Astrocyte of the spinal cord (primary cell): Measurements from ENCODE around the gene TEX44.

ENCODE experiments used
- DNase-seq: peaks from one replicate; pipeline ENCODE4 v3.0.0; 2011; ENCODE audit warnings: low read depth, low spot score
- H3K4me3 ChIP-seq: 2 replicates; pipeline ENCODE4 v1.5.1; 2011; ENCODE audit warnings: low read depth, mild to moderate bottlenecking, low read length, moderate library complexity
- CTCF ChIP-seq: IDR thresholded peaks from 2 replicates; pipeline ENCODE4 v1.5.1; 2012; ENCODE audit warnings: low read depth, mild to moderate bottlenecking, low read length, inconsistent platforms
- in situ Hi-C: cut with HindIII; loops from 2 replicates; pipeline ENCODE4 v1.10.0; 2017; ENCODE audit warnings: low sequenced_read_pairs

TEX44 gene

DNA sequence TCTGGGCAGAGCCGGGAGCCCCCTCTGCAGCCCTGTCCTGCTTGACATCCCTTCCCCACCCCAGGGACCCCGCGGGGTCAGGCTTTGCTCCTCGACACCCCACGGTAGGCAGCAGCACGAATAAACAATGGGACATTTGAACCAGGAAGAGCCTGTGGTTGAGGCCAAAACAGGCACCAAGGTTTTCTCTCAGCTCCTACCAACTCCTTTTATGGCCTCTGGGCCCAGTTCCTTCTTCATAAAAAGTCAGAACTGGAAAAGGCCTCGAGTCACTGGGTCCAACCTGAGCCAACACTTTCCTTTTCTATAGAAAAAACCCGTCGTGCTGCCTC lies 20.6 kb downstream of the TEX44 start:
- no peak overlapping the region for H3K4me3 ChIP-seq
- no peak for TF ChIP-seq CTCF

DNA sequence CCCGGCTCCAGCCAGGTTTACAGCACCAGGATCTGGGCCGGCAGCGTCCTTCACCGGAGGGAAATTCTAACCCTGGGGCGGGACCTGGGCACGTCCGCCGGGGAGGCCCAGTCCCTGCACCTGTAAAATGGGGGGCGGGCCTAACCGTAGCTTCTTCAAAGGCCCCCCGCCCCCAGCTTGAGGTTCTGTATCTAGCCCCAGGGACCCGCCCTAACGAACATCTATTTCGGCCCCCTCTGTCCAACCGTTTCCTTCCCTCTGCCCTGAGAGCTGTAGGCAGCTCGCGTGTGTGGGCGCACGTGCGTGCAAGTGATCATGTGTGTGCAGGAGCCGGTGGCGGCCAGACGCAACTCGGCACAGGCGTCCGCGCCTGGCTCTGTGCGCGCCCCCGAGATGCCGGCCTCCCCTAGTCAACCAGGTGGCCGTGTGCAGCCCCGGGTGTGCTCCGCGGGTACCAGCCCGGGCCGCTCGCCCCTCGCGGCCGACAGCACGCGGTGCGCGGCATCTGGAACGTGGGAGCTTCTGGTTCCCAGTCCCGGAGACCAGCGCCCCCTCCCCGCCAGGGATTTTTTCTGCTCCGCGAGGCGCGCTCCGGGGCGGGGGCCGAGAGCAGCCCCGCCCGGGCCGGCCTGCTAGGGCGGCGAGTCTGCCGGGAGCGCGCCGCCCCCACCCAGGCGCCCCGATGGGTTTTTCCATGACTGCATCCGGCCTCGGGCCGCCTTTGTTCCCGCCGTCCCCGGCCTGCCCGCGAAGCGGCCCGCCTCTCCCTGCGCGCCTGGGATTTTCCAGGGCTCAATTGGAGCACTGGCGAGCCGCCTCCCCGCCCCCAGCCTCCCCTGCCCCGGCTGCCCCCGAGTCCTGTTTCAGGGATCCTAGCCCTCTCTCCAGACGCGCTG lies 21.2 kb downstream of the TEX44 start:
- in situ Hi-C loops, result no loop called here
- H3K4me3 ChIP-seq, result peak overlapping the region; percentile 25
- DNase-seq, result peak; percentile 89
- peak; percentile 8 for TF ChIP-seq CTCF

More for the DNA sequence above, 20.6 kb downstream of the TEX44 start:
- in situ Hi-C loops, result no loop called here
- DNase-seq, result no peak

GRCh38 chr2:231614559-231615057 lies 21.9 kb downstream of the TEX44 start:
- no peak for TF ChIP-seq CTCF
- DNase-seq, result no peak
- in situ Hi-C loops, result no loop called here
- peak overlapping the region; percentile 25 for H3K4me3 ChIP-seq

DNA sequence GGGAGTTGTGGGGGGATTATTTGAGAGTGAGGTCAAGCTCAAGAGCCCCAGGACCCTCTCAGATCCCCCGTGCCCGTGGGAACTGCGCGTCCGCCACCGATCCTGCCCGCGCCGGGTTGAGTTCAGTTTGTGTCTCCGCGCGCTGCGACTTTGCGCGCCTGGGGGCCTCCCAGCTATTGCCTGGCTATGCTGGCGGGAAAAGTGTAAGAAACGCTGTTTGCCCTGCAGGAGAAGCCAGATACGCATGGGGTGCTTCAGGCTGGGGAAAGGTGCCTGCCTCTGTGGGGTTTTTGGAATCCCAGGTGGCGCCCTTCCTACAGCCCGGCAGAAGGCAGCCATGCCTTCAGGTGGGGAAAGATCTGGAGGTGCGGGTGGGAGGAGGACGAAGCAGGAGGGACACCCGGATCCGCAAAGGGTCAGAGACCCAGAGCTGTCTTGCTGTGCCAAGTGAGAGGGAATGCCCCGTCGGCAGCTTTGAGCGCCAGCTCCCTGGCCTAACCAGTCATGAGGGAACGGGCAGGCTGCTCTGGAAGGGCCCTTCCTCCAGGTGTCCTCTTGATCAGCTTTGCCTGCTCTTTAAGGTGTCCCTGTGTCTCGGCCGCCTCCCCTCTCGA lies 22.5 kb downstream of the TEX44 start:
- no peak for TF ChIP-seq CTCF
- in situ Hi-C loops, result no loop called here
- no peak overlapping the region for H3K4me3 ChIP-seq
- DNase-seq, result no peak

DNA sequence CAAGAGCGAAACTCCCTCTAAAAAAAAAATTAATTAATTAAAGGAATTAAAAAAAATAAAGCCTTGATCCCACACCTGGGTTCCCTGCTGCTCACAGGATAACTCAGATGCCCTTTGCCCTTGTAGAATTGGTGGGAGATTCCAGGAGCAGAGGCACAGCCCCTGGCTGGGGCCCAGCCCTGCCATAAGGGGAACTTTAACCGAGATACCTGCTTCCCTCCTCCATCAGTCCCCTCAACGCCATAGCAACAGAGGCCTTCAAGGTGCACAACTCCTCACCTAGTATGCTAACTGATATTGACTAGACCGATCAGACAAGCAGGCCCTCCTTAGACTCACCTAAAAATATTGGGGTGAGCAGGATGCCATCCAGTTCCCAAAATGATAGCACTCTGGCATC lies 23.6 kb downstream of the TEX44 start:
- no peak for TF ChIP-seq CTCF
- in situ Hi-C loops, result no loop called here

DNA sequence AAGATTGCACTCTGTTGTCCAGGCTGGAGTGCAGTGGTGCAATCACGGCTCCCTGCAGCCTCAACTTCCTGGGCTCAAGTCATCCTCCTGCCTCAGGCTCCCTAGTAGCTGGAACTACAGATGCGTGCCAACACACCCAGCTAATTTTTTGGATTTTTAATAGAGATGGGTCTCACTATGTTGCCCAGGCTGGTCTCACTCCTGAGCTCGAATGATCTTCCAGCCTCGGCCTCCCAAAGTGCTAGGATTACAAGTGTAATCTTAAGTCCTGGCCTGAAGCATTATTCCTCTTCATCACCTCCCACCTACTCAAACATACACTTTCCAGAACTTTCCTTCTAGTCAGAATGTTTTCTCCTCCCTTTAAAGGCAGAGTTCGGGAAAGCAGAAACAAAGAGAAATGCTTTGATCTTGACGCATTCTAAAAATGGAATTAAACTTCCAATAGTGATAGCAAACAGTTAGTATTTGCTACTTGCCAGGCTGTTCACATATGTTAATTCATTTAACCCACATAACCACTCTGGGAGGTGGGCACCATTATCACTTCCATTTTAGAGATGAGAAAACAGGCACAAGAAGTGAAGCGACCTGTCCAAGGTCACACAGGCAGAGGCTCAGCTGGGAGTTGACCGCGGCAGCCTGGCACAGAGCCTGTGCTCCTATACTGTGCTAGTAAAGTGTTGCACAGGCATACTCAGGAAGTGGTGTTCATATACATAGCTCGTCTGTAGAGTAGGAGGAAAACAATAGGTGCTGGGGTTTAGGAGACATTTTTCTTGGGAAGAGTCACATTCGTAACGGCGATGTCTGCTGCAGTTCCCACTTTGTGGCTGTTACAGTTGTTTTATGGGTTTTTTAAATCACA lies 24.6 kb downstream of the TEX44 start:
- no peak overlapping the region for H3K4me3 ChIP-seq
- in situ Hi-C loops, result no loop called here
- DNase-seq, result no peak
- no peak for TF ChIP-seq CTCF

More for the DNA sequence above, 23.6 kb downstream of the TEX44 start:
- no peak for DNase-seq
- H3K4me3 ChIP-seq, result no peak overlapping the region
